Stimulated activated CD4-positive, alpha-beta T cell treated with anti-CD3 and anti-CD28 coated beads, Interleukin-15, amount 100 ng/mL, for 48 hours (primary cell): Measurements from ENCODE around the gene ABHD1.

Experiments used
- DNase-seq, 2 donors: peaks; one replicate each; pipeline ENCODE4 v3.0.0-alpha.2; 2020; ENCODE audit warnings: low read depth in 2 of 2

Gene ABHD1

DNA sequence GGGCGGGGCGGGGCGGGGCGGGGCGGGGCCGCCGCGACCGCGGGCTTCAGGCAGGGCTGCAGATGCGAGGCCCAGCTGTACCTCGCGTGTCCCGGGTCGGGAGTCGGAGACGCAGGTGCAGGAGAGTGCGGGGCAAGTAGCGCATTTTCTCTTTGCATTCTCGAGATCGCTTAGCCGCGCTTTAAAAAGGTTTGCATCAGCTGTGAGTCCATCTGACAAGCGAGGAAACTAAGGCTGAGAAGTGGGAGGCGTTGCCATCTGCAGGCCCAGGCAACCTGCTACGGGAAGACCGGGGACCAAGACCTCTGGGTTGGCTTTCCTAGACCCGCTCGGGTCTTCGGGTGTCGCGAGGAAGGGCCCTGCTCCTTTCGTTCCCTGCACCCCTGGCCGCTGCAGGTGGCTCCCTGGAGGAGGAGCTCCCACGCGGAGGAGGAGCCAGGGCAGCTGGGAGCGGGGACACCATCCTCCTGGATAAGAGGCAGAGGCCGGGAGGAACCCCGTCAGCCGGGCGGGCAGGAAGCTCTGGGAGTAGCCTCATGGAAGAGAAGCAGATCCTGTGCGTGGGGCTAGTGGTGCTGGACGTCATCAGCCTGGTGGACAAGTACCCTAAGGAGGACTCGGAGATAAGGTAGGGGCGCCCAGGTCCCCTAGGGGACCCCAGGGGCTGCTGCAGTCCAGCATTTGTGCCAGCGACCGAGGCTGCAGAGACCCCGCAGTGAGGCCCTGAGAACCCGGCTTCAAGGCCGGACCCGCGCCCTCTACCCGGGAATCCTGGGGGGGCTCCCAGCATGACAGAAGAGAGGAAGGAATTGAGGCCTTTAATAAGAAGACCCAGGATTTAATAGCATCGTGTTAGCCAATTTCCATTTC, 36.7 kb upstream of the ABHD1 start, which contains the start of gene KHK:
Gene KHK (plus strand): TSS at position 49 of the 870 bp plus-strand sequence. CDS start 488 bp downstream, at position 537.
- no peak for DNase-seq

- no peak for DNase-seq
These were observed 35.7 kb upstream of the ABHD1 start for GRCh38 chr2:27087823-27088410.

DNA sequence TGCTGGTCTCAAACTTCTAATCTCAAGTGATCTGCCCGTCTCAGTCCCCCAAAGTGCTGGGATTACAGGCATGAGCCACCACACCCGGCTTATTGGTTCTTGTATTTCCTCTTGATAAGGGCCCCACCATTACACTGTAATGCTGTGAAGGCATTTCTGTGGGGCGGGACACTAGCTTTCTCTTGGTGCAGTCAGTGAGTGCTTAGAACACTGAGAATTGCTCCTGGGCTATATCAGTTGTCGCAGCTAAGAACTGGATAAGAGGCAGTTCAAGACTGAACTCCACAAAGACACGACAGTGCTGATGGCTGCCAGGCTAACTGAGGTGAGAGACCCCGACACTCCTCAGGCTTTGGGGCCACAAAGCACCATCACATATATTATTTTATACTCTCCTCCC, 35.0 kb upstream of the ABHD1 start:
- DNase-seq = no peak

DNA sequence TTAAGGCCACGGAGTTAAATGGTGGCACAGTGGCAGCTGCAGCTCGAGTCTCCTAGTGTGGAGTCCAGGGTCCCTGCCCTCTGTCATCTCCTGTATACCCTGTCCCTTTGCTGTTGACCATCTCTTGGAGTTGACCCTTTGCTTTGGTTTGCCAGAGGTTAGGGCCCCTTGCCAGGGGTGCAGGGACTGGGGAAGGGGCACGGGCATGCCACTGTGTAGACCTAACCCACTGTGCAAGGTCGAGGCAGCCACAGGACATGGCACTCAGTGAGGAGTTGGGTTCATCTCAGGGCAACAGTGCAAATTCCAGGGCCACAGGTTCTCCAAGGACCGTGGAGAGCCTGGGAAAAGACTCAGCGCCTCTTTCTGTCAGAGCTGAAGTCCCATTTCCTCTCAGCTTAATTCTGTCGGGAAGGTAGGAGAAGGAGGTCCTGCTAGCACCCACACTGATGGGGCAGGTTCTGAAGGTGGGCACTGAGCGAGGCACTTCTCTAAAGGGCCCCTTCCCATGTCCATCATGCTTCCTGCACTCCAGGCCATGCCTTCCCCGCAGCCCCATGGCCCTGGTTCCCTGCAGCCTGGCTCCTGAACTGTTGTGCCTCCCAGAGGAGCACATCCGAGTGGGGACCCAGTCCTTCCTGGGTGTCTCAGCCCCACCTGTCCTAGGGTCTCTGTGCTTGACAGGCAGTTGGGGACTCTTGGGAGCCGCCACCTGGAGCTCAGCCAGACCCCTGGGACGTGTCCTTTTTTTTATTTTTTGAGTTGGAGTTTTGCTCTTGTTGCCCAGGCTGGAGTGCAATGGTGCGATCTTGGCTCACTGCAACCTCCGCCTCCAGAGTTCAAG, 34.3 kb upstream of the ABHD1 start:
- DNase-seq = no peak

DNA sequence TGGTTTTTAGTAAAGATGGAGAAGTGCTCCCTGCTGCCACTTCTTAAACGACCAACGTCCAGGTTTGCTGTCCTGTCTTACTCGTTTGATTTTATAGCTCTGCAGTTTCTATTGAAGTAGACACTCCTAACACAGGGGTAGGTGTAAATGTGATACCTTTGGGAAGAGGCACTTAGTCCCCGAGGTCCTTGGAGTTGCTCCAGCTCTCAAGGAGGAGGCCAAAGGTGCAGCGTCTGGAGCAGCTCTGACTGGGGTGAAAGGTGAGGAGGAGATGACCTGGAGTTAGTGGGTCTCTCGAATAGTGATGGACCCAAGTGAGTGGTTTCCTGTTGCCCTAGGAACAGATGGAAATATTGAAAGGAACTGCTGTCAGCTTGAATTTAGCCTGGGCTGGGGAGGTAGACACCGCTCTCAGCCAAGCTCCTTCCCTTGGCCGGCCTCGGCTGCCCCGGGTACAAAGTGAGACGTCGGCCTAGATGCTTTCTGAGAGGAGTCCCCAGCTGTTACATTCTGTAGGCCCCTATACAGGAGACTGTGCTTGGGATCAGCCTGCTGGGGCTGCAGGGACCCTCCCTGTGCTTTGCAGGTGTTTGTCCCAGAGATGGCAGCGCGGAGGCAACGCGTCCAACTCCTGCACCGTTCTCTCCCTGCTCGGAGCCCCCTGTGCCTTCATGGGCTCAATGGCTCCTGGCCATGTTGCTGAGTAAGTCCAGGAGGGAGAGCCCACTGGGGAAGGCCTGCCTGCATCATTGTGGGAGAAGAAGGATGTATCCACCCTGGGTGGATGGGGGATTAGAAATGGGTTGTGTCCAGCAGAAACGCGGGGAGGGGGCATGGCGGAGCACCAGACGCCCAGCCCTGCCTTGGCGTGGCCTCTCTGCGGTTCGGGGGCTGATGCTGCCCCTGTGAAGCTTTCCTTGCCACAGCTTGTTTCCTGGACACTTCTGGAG, 31.6 kb upstream of the ABHD1 start:
- no peak for DNase-seq

DNA sequence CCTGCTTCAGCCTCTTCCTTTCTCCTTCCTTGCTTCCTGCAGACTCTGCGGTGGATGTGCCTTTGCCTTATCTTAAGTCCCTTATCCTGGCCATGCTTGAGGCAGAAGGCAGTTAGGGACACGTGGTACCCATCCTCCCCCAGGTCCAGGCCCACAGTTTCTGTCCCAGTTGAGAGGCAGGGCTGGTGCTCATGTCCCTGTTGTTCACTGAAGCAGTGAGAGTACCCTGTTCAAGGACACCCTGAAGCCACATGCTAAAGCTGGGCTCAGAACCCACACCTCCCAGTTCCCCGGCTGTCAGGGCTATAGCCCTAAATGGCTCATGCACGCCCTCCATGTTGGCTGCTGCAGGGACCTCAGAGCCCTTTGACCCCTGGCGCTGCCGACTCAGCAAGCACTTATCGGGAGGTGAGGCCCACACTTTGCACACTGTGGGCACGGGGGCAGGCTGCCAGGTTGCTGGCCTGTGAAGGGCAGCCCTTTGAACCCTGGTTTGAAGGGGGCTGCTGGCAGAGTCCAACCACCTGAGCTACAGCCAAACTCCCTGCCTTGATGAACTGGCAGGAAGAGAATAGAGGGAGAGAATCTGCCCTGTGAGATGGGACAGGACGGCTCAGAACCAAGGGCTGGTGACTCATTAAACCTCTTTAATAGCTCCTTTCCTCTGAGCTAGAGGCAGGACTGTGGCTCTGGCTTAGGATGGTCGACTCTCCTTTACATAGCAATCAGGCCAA, 30.8 kb upstream of the ABHD1 start:
- no peak for DNase-seq

DNA sequence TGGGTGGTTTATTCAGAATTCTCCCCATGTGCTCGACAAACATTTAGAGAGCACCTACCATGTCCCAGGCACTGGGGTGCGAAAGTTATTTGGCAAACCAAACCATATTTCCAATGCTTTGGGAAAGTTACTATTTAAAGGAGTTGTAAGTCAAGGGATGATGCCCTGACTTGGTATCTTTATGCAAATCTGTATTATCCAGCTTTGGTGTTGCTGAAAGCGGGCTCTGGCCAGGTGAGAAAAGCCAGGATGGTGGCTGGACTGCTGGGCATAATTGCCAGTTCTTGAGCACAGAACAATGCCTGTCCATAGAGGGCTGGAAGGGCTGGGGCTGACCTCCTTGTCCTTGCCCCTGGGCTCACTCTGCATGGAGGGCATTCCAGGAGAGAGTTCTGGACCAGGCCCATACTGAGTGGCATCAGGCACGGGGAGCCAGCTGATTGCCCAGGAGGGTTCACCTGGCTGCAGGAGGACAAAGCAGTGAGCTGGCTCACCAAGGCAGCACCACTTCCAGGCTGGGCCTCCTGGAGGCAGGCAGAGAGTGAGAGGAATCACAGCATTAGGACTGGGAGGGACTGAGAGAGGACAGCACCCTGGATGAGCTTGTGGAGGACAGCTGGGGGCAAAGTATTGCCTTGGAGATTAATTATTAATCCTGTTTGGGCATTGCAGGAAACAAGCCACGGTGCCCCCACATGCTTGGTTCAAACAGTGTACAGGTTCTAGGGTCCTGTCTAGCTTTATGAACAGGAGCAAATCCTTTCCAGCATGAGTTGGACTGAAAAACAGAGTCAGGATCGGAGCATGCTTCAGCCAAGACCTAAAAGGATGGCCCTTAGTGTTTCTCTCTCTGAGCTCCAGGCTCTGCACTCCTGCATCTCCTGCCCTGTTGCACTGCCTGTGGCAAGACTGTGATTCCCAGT, 29.9 kb upstream of the ABHD1 start:
- no peak for DNase-seq

GRCh38 chr2:27094353-27094984, 29.1 kb upstream of the ABHD1 start:
- no peak for DNase-seq

DNA sequence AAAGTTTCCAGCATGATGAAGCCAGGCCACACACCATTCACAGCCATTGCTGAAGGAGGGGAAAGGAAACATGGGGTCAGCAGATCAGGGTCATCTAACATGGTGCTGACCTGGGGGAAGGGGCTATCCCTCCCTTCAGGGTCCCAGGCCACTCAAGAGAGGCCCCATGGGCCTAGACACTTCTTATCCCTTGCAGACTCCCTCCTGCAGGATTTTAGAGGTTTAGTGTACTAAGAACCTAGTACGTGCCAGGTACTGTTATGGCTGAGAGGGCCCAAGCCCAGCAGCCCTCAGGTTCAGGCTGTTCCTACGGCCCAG, 28.2 kb upstream of the ABHD1 start:
- no peak for DNase-seq

DNA sequence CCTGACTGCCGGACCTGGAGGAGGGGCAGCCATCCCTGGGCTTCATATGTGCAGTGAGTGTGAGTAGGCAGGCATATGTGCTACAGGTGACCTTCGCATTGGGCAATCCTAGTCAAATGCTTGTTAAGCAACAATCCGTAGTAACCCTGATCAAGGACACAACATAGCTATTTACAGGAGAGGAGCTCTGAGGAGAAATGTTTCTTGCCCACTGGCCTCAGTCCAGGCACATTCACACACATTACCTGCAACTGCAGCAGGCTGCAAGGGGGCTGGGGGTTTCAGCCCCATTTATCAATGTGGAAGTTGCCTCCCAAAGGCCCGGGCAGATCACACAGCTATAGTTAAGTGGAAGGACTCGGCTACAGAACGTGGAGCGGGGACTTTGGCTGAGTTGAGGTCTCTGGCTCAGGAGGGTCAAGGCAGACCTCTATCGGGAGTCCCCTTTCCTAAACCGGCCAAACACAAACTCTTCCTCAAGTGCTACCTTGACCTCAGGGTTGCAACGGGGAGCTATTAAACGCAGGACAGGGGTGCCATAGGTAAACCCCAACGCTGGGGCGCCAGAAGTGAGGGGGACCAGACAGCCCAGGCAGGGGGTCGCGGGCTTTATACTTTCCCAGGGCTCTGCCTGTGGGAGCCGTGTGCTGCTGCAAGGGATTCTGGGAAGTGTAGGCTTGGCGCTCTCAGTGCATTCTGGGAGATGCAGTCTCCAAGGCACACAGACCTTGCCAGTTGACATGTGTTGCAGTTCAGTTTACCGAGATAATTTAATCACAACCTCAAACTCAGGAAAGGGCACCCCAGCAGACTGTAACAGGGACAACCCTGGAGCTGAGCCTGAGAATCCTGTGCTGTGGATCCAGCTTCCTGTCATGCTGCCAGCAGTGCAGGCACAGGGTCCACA, 27.6 kb upstream of the ABHD1 start:
- no peak for DNase-seq

DNA sequence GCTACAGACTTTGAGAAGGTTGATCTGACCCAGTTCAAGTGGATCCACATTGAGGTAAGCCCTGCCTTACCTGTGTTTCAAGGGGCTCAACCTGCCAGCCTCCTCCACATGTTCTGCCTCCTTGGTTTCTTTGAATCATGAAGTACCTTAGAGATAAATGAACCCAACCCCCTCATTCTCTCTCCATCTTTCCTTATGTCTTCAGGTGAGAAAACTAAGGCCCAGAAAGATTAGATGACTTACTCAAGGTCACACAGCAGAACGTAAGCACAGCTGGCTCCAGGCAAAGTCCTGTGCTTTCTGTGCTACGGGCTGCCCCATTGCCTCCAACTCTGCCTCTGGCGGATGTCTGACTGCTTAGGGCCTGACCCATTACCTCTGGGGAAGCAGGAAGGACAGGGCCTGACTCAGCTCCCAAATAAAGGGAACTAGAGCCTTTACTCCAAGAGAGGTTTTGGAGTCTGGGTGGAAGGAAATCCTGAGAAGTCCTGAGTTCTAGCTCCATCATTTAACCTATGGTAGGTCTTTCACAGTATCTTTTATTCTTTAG, 26.8 kb upstream of the ABHD1 start:
- DNase-seq = no peak

DNA sequence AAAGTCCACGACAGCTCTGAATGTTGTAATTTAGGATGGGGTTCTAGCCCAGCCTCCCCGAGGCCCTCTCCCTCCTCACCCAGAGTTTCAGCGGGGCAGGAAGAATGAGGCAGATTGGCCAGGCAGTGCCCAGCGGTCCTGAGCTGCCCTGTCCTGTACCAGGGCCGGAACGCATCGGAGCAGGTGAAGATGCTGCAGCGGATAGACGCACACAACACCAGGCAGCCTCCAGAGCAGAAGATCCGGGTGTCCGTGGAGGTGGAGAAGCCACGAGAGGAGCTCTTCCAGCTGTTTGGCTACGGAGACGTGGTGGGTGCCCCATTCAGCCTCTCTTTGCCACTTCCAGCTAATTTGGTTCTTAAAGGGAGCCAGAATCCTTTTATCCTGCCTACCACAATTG, 26.3 kb upstream of the ABHD1 start:
- DNase-seq = no peak

DNA sequence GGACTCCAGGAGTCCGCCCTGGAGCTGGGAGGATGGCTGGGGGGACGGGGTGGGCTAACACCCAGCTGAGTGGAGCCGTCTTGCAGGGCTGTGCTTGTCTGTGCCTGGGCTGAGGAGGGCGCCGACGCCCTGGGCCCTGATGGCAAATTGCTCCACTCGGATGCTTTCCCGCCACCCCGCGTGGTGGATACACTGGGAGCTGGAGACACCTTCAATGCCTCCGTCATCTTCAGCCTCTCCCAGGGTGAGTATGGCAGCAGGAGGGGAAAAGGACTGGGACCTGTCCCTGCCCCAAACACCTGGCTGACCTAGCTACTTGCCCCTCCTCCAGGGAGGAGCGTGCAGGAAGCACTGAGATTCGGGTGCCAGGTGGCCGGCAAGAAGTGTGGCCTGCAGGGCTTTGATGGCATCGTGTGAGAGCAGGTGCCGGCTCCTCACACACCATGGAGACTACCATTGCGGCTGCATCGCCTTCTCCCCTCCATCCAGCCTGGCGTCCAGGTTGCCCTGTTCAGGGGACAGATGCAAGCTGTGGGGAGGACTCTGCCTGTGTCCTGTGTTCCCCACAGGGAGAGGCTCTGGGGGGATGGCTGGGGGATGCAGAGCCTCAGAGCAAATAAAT, 24.2 kb upstream of the ABHD1 start:
- DNase-seq = no peak

- no peak for DNase-seq
These were observed 23.6 kb upstream of the ABHD1 start for GRCh38 chr2:27100036-27100435.

DNA sequence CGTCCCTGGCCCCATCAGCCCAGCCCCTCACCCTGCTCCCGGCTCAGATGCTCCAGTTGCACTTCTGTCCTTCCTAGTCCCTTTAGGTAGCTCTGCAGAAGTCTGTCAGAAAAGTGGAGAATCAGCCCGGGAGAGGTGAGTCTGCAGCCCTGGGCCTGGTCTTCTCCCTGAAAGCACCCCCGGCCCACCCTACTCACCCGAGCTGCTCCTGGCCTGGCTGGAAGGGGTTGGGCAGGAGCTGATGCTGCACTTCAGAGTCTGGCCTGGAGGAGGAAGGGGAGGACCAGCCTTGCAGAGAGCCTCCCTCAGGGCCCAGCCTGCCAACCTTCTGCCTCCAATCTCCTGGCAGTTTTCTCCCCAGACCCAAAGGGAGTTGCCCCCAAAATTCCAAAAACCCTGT, 21.3 kb upstream of the ABHD1 start:
- no peak for DNase-seq

GRCh38 chr2:27105981-27106380, 17.6 kb upstream of the ABHD1 start:
- no peak for DNase-seq

GRCh38 chr2:27108221-27108620, 15.4 kb upstream of the ABHD1 start:
- DNase-seq = no peak
